Prostate gland (tissue), 2 donors: ENCODE results near the gene CEBPG.

Experiments used
- CTCF ChIP-seq, 4 experiments: fragments of 200-600 bp in 2 of 4; fragments of 450-650 bp in 2 of 4; sonication (generic) in 2 of 4; IDR thresholded peaks; 1 replicate in 3 of 4; 2 replicates in 1 of 4; pipeline ENCODE4 v1.5.1; 2016 to 2019; ENCODE audit warnings: antibody characterized with exemption in 4 of 4, mild to moderate bottlenecking in 2 of 4, moderate library complexity in 2 of 4
- POLR2A ChIP-seq: fragments of 450-650 bp; IDR thresholded peaks from one replicate; pipeline ENCODE4 v1.6.1; 2016; ENCODE audit warnings: antibody characterized with exemption, mild to moderate bottlenecking
- POLR2AphosphoS5 ChIP-seq: sonication (generic); formaldehyde crosslinking; IDR thresholded peaks from one replicate; pipeline ENCODE4 v1.6.1; 2017; ENCODE audit warnings: antibody characterized with exemption

- no peak for TF ChIP-seq POLR2AphosphoS5
- TF ChIP-seq POLR2A, result no peak
- TF ChIP-seq CTCF (IDR thresholded peaks at IDR 0.05), result no peak
These were observed 26.5 kb downstream of the CEBPG start for GRCh38 chr19:33399745-33400681.
